DND-41 (cell line): ENCODE data around the gene ADGRB3.

Source experiments
- ATAC-seq: fragments of 200-7000 bp; cut with Tn5 transposase; 3 replicates; pipeline ENCODE4 v1.9.1; 2021; ENCODE audit warnings: low read depth; ENCODE audit not compliant: insufficient read depth
- DNase-seq: peaks from one replicate; pipeline ENCODE4 v3.0.0-alpha.2; 2020
- H2AFZ ChIP-seq: 2 replicates; pipeline ENCODE4 v1.6.0; 2012; ENCODE audit warnings: low read depth, low read length
- H3K27ac ChIP-seq: 2 replicates; pipeline ENCODE4 v1.5.1; 2012; ENCODE audit warnings: low read length, inconsistent platforms
- H3K27me3 ChIP-seq: fragments of 200-600 bp; sonication (generic); 2 replicates; pipeline ENCODE4 v1.6.0; 2012; ENCODE audit warnings: low read length, mild to moderate bottlenecking, inconsistent platforms; ENCODE audit not compliant: insufficient read depth, poor library complexity
- H3K36me3 ChIP-seq: 2 replicates; pipeline ENCODE4 v1.5.1; 2012; ENCODE audit warnings: low read length, inconsistent platforms; ENCODE audit not compliant: insufficient read depth
- H3K4me1 ChIP-seq: 2 replicates; pipeline ENCODE4 v1.5.1; 2012; ENCODE audit warnings: mild to moderate bottlenecking, low read length; ENCODE audit not compliant: insufficient read depth
- H3K4me2 ChIP-seq: 2 replicates; pipeline ENCODE4 v1.6.0; 2012; ENCODE audit warnings: mild to moderate bottlenecking, moderate library complexity, low read length, inconsistent platforms; ENCODE audit not compliant: insufficient read depth
- H3K4me3 ChIP-seq, 2 experiments: fragments of 200-600 bp in 1 of 2; shearing (Covaris generic) in 1 of 2; 2 replicates each; pipeline ENCODE4 v1.5.1; 2012 to 2016; ENCODE audit warnings: inconsistent platforms in 2 of 2, low read length in 2 of 2, mild to moderate bottlenecking in 2 of 2, low read depth in 1 of 2, moderate library complexity in 1 of 2
- H3K79me2 ChIP-seq: 2 replicates; pipeline ENCODE4 v1.6.0; 2012; ENCODE audit warnings: low read length, inconsistent platforms; ENCODE audit not compliant: insufficient read depth
- H3K9ac ChIP-seq: 2 replicates; pipeline ENCODE4 v1.6.0; 2012; ENCODE audit warnings: low read depth, mild to moderate bottlenecking, inconsistent platforms, low read length, moderate library complexity
- H3K9me3 ChIP-seq: 2 replicates; pipeline ENCODE4 v1.5.1; 2012; ENCODE audit warnings: low read length, moderate library complexity, mild to moderate bottlenecking, inconsistent platforms; ENCODE audit not compliant: insufficient read depth, severe bottlenecking
- H4K20me1 ChIP-seq: 2 replicates; pipeline ENCODE4 v1.6.0; 2012; ENCODE audit warnings: low read length; ENCODE audit not compliant: insufficient read depth
- CTCF ChIP-seq: IDR thresholded peaks from 2 replicates; pipeline ENCODE4 v1.5.1; 2012; ENCODE audit warnings: borderline replicate concordance, low read length, moderate library complexity, mild to moderate bottlenecking; ENCODE audit not compliant: poor library complexity, severe bottlenecking; ENCODE audit errors: extremely low read depth
- EZH2 ChIP-seq: IDR thresholded peaks from 3 replicates; pipeline ENCODE4 v1.6.1; 2012; ENCODE audit warnings: borderline replicate concordance, low read depth, mild to moderate bottlenecking, moderate library complexity, low read length, inconsistent platforms; ENCODE audit not compliant: severe bottlenecking

Gene ADGRB3

GRCh38 chr6:69331886-69332285, 696.8 kb downstream of the ADGRB3 start:
- no peak for ATAC-seq
- DNase-seq: no peak
- no peak overlapping the region for H3K4me3 ChIP-seq
- no peak overlapping the region for H3K4me2 ChIP-seq
- H3K9ac ChIP-seq: no peak overlapping the region
- no peak overlapping the region for H2AFZ ChIP-seq
- no peaks in the 10 kb centered on the region for H3K36me3 ChIP-seq
- no peaks in the 10 kb centered on the region for H3K9me3 ChIP-seq
- TF ChIP-seq EZH2: no peak
- TF ChIP-seq CTCF: no peak
- no peaks in the 10 kb centered on the region for H3K79me2 ChIP-seq
- H3K27me3 ChIP-seq: no peaks in the 10 kb centered on the region
- H3K4me1 ChIP-seq: no peaks in the 10 kb centered on the region
- no peak overlapping the region for H3K27ac ChIP-seq
- no peaks in the 10 kb centered on the region for H4K20me1 ChIP-seq

GRCh38 chr6:69337311-69337710, 702.2 kb downstream of the ADGRB3 start:
- H3K27ac ChIP-seq: no peak overlapping the region
- no peaks in the 10 kb centered on the region for H3K9me3 ChIP-seq
- no peaks in the 10 kb centered on the region for H3K79me2 ChIP-seq
- no peak for TF ChIP-seq CTCF
- TF ChIP-seq EZH2: no peak
- no peak overlapping the region for H3K4me2 ChIP-seq
- H3K27me3 ChIP-seq: no peaks in the 10 kb centered on the region
- ATAC-seq (no peak), DNase-seq (no peak)
- no peaks in the 10 kb centered on the region for H4K20me1 ChIP-seq
- H3K4me1 ChIP-seq: no peaks in the 10 kb centered on the region
- no peaks in the 10 kb centered on the region for H3K36me3 ChIP-seq
- no peak overlapping the region for H3K9ac ChIP-seq
- no peak overlapping the region for H3K4me3 ChIP-seq
- H2AFZ ChIP-seq: no peak overlapping the region

GRCh38 chr6:69338431-69339162, 703.5 kb downstream of the ADGRB3 start:
- no peaks in the 10 kb centered on the region for H4K20me1 ChIP-seq
- H3K4me3 ChIP-seq: no peak overlapping the region
- no peaks in the 10 kb centered on the region for H3K79me2 ChIP-seq
- H3K27ac ChIP-seq: no peak overlapping the region
- TF ChIP-seq EZH2 (no peak), CTCF (no peak)
- H3K9me3 ChIP-seq: no peaks in the 10 kb centered on the region
- no peak overlapping the region for H3K4me2 ChIP-seq
- ATAC-seq (no peak), DNase-seq (no peak)
- no peaks in the 10 kb centered on the region for H3K36me3 ChIP-seq
- H2AFZ ChIP-seq: no peak overlapping the region
- H3K9ac ChIP-seq: no peak overlapping the region
- H3K4me1 ChIP-seq: no peaks in the 10 kb centered on the region
- H3K27me3 ChIP-seq: no peaks in the 10 kb centered on the region
